Naive thymus-derived CD4-positive, alpha-beta T cell (primary cell): ENCODE data around the gene YY1AP1. TPM values are rescaled to one million over a fixed set of nuclear protein-coding genes. Genes with fewer than 3 reads are reported as not detected.
"Not testable (repeated sequence)": the region's sequence is repeated elsewhere in the genome, so short reads cannot be mapped to it uniquely, and the experiment has no call there.

Source experiments
- ATAC-seq: fragments of 150-1000 bp; cut with Tn5 transposase; 2 replicates; pipeline ENCODE4 v1.10.0; 2021; ENCODE audit warnings: mild to moderate bottlenecking, moderate library complexity
- CTCF ChIA-PET: fragments of 350-600 bp; sonication (Branson Sonifier 250); formaldehyde crosslinking; loops from one replicate; lab custom pipeline; 2021; ENCODE audit warnings: antibody characterized with exemption; lab: Charles Lee
- POLR2A ChIA-PET: fragments of 350-600 bp; sonication (Branson Sonifier 250); formaldehyde crosslinking; loops from one replicate; lab custom pipeline; 2021; ENCODE audit warnings: antibody characterized with exemption, inconsistent platforms; lab: Charles Lee
- DNase-seq, 9 donors: peaks; one replicate each; pipeline versions ENCODE4 v3.0.0 to v3.0.0-alpha.2; 2020 to 2022; ENCODE audit warnings: mixed read lengths in 1 of 9
- H3K27ac ChIP-seq: one replicate; pipeline ENCODE4 v1.7.0; 2013; ENCODE audit warnings: mild to moderate bottlenecking, low read depth, low read length, moderate library complexity
- H3K27me3 ChIP-seq, 2 donors: one replicate each; pipeline ENCODE4 v1.7.0; 2013; ENCODE audit warnings: low read length in 2 of 2, mild to moderate bottlenecking in 2 of 2, moderate library complexity in 2 of 2; ENCODE audit not compliant: control insufficient read depth in 2 of 2, insufficient read depth in 2 of 2
- H3K36me3 ChIP-seq, 3 experiments: 1 replicate in 2 of 3; 2 replicates in 1 of 3; pipeline ENCODE4 v1.7.0; 2013; ENCODE audit warnings: low read length in 3 of 3, mild to moderate bottlenecking in 3 of 3, moderate library complexity in 1 of 3; ENCODE audit not compliant: insufficient read depth in 3 of 3, control insufficient read depth in 2 of 3
- H3K4me1 ChIP-seq, 2 donors: one replicate each; pipeline ENCODE4 v1.7.0; 2013; ENCODE audit warnings: low read length in 2 of 2, mild to moderate bottlenecking in 2 of 2, moderate library complexity in 1 of 2; ENCODE audit not compliant: control insufficient read depth in 2 of 2, insufficient read depth in 2 of 2
- H3K4me3 ChIP-seq: 2 replicates; pipeline ENCODE4 v1.7.0; 2013; ENCODE audit warnings: mild to moderate bottlenecking, low read length
- H3K9me3 ChIP-seq, 3 experiments: 1 replicate in 2 of 3; 2 replicates in 1 of 3; pipeline ENCODE4 v1.7.0; 2013; ENCODE audit warnings: low read length in 3 of 3; ENCODE audit not compliant: control insufficient read depth in 2 of 3
- H3K27ac Mint-ChIP-seq, 9 donors: one replicate each; pipeline ENCODE4 v1.8.0; 2020 to 2022; ENCODE audit warnings: mixed read lengths in 9 of 9, mild to moderate bottlenecking in 8 of 9, moderate library complexity in 5 of 9, inconsistent platforms in 2 of 9
- H3K27me3 Mint-ChIP-seq, 5 donors: one replicate each; pipeline ENCODE4 v1.8.0; 2021 to 2022; ENCODE audit warnings: mixed read lengths in 5 of 5, mild to moderate bottlenecking in 1 of 5
- H3K36me3 Mint-ChIP-seq, 5 donors: one replicate each; pipeline ENCODE4 v1.8.0; 2020 to 2022; ENCODE audit warnings: mixed read lengths in 5 of 5, mild to moderate bottlenecking in 3 of 5, inconsistent platforms in 1 of 5
- H3K4me1 Mint-ChIP-seq, 7 donors: one replicate each; pipeline ENCODE4 v1.8.0; 2020 to 2022; ENCODE audit warnings: mixed read lengths in 7 of 7, mild to moderate bottlenecking in 3 of 7, inconsistent platforms in 1 of 7
- H3K4me3 Mint-ChIP-seq, 10 donors: one replicate each; pipeline ENCODE4 v1.8.0; 2020 to 2022; ENCODE audit warnings: mild to moderate bottlenecking in 10 of 10, mixed read lengths in 10 of 10, moderate library complexity in 6 of 10, inconsistent platforms in 2 of 10
- H3K9me3 Mint-ChIP-seq, 11 donors: one replicate each; pipeline ENCODE4 v1.8.0; 2020 to 2022; ENCODE audit warnings: mixed read lengths in 11 of 11, mild to moderate bottlenecking in 4 of 11, inconsistent platforms in 1 of 11, moderate library complexity in 1 of 11
- intact Hi-C, 2 donors: fragments of 100-400 bp; cut with micrococcal nuclease; formaldehyde crosslinking; loops; one replicate each; pipeline ENCODE4 v1.15.1; 2023
- polyA plus RNA-seq, 2 donors: library from polyadenylated mRNA; unstranded; fragments of 300-500 nt; fragmentation: Illumina TruSeq; gene quantifications; one replicate each; pipeline ENCODE4 v1.2.3, GENCODE V29; 2021
- total RNA-seq, 6 experiments: library from RNA in 5 of 6; stranded (reverse) in 5 of 6; gene quantifications; 1 replicate in 5 of 6; 2 replicates in 1 of 6; pipeline ENCODE4 v1.2.3 and lab custom pipeline; 2021 to 2026

The YY1AP1 gene
- total and polyA plus RNA-seq, 7 experiments from 2014 or later, result 37.4 to 130 (median 82.8) TPM

- Mint-ChIP-seq H3K4me1 (peaks cover 0 to 7% (median 0%) of the 10 kb centered on the region in 7 donors), H3K27me3 (peaks cover 0 to 4% (median 4%) of the 10 kb centered on the region in 5 donors), H3K27ac (no peak overlapping the region), H3K4me3 (no peak overlapping the region), H3K36me3 (peaks cover 5 to 15% (median 9%) of the 10 kb centered on the region in 5 donors), H3K9me3 (peaks cover 3 to 26% (median 14%) of the 10 kb centered on the region in 11 donors)
- POLR2A ChIA-PET, result no interaction called here
- Histone ChIP-seq H3K4me3 (no peak overlapping the region), H3K27me3 (peaks cover 0 to 2% of the 10 kb centered on the region in 2 donors), H3K27ac (no peak overlapping the region), H3K9me3 (peaks cover 0 to 10% (median 0%) of the 10 kb centered on the region in 3 experiments), H3K36me3 (no peaks in the 10 kb centered on the region), H3K4me1 (no peaks in the 10 kb centered on the region)
- CTCF ChIA-PET, result no interaction called here
- intact Hi-C loops, result no loop called here
- no peak for DNase-seq
- ATAC-seq, result no peak
Measured at GRCh38 chr1:155645648-155646047, 42.9 kb downstream of the YY1AP1 start.

GRCh38 chr1:155645034-155645598, 43.5 kb downstream of the YY1AP1 start:
- Mint-ChIP-seq H3K9me3 (peaks cover 3 to 26% (median 14%) of the 10 kb centered on the region in 11 donors), H3K4me1 (peaks cover 0 to 7% (median 0%) of the 10 kb centered on the region in 7 donors), H3K36me3 (peaks cover 5 to 14% (median 9%) of the 10 kb centered on the region in 5 donors), H3K27me3 (peaks cover 0 to 4% (median 3%) of the 10 kb centered on the region in 5 donors), H3K27ac (no peak overlapping the region), H3K4me3 (no peak overlapping the region)
- no peak for DNase-seq
- H3K36me3 ChIP-seq, result no peaks in the 10 kb centered on the region
- no peaks in the 10 kb centered on the region for H3K4me1 ChIP-seq
- ChIA-PET CTCF (no interaction called here), POLR2A (no interaction called here)
- peaks cover 0 to 2% of the 10 kb centered on the region in 2 donors for H3K27me3 ChIP-seq
- H3K9me3 ChIP-seq, result peaks cover 0 to 10% (median 0%) of the 10 kb centered on the region in 3 experiments
- H3K4me3 ChIP-seq, result no peak overlapping the region
- no peak for ATAC-seq
- H3K27ac ChIP-seq, result no peak overlapping the region
- intact Hi-C loops, result no loop called here

- no peak overlapping the region for H3K4me3 ChIP-seq
- no peak overlapping the region for H3K27ac Mint-ChIP-seq
- ChIA-PET CTCF (interaction anchor here (0.6 kb wide), 1 partner anchor 379 kb away, joined by 3 read pairs; no protein-coding TSS in a partner anchor), POLR2A (no interaction called here)
- peaks cover 0 to 6% (median 0%) of the 10 kb centered on the region in 7 donors for H3K4me1 Mint-ChIP-seq
- H3K4me1 ChIP-seq, result no peaks in the 10 kb centered on the region
- peaks cover 0 to 2% of the 10 kb centered on the region in 2 donors for H3K27me3 ChIP-seq
- peaks cover 5 to 13% (median 10%) of the 10 kb centered on the region in 5 donors for H3K36me3 Mint-ChIP-seq
- peaks cover 0 to 10% (median 0%) of the 10 kb centered on the region in 3 experiments for H3K9me3 ChIP-seq
- no peak overlapping the region for H3K27ac ChIP-seq
- H3K36me3 ChIP-seq, result no peaks in the 10 kb centered on the region
- peaks cover 3 to 26% (median 14%) of the 10 kb centered on the region in 11 donors for H3K9me3 Mint-ChIP-seq
- no peak for DNase-seq
- intact Hi-C loops, result no loop called here
- ATAC-seq, result no peak
- H3K4me3 Mint-ChIP-seq, result no peak overlapping the region
- H3K27me3 Mint-ChIP-seq, result peaks cover 0 to 4% (median 0%) of the 10 kb centered on the region in 5 donors
Measured at GRCh38 chr1:155643230-155643629, 45.3 kb downstream of the YY1AP1 start.

- H3K9me3 ChIP-seq, result peaks cover 0 to 10% (median 0%) of the 10 kb centered on the region in 3 experiments
- intact Hi-C loops, H3K4me3 Mint-ChIP-seq, CTCF ChIA-PET, DNase-seq, H3K27me3 Mint-ChIP-seq, ATAC-seq, H3K27ac Mint-ChIP-seq, H3K27me3 ChIP-seq, H3K27ac ChIP-seq, H3K4me1 ChIP-seq, POLR2A ChIA-PET, H3K4me3 ChIP-seq, H3K36me3 ChIP-seq: not testable (repeated sequence)
- Mint-ChIP-seq H3K36me3 (peaks cover 5 to 13% (median 9%) of the 10 kb centered on the region in 5 donors), H3K9me3 (peaks cover 3 to 26% (median 14%) of the 10 kb centered on the region in 11 donors), H3K4me1 (peaks cover 0 to 10% (median 2%) of the 10 kb centered on the region in 7 donors)
Measured at GRCh38 chr1:155642559-155643180, 45.9 kb downstream of the YY1AP1 start.

GRCh38 chr1:155640367-155640766, 48.2 kb downstream of the YY1AP1 start:
- intact Hi-C loops, result no loop called here
- Mint-ChIP-seq H3K4me3 (no peak overlapping the region), H3K4me1 (peaks cover 6 to 27% (median 23%) of the 10 kb centered on the region in 7 donors), H3K9me3 (peaks cover 3 to 26% (median 14%) of the 10 kb centered on the region in 11 donors), H3K27ac (no peak overlapping the region), H3K36me3 (peaks cover 5 to 18% (median 10%) of the 10 kb centered on the region in 5 donors), H3K27me3 (peaks cover 0 to 2% (median 0%) of the 10 kb centered on the region in 5 donors)
- Histone ChIP-seq H3K4me3 (no peak overlapping the region), H3K27ac (no peak overlapping the region), H3K4me1 (peaks cover 6 to 16% of the 10 kb centered on the region in 2 donors), H3K36me3 (no peaks in the 10 kb centered on the region), H3K9me3 (peaks cover 0 to 10% (median 0%) of the 10 kb centered on the region in 3 experiments), H3K27me3 (peaks cover 0 to 2% of the 10 kb centered on the region in 2 donors)
- ATAC-seq (no peak), DNase-seq (no peak)
- ChIA-PET CTCF (interaction anchor here (1.0 kb wide), 1 partner anchor 15 kb away, joined by 3 read pairs; no protein-coding TSS in a partner anchor), POLR2A (interaction anchor here (1.0 kb wide), 1 partner anchor 216 kb away, joined by 3 read pairs; no protein-coding TSS in a partner anchor)

- CTCF ChIA-PET, result interaction anchor here (1.2 kb wide), 1 partner anchor 120 kb away, joined by 3 read pairs; no protein-coding TSS in a partner anchor
- intact Hi-C loops, result loop anchor here in 1 of 2 donors (10.0 kb wide), 1 partner anchor 48 kb away; the partner anchor contains the start of genes DAP3 and YY1AP1
- DNase-seq, result no peak
Measured at GRCh38 chr1:155636397-155637153, 52.0 kb downstream of the YY1AP1 start.

More at GRCh38 chr1:155636397-155637153, 52.0 kb downstream of the YY1AP1 start:
- peak overlapping the region; percentile 83 to 100 (median 96) for H3K4me3 Mint-ChIP-seq
- H3K36me3 Mint-ChIP-seq, result peaks cover 0 to 8% (median 4%) of the 10 kb centered on the region in 5 donors
- Histone ChIP-seq H3K4me3 (peak overlapping the region; percentile 57), H3K9me3 (no peaks in the 10 kb centered on the region), H3K36me3 (no peaks in the 10 kb centered on the region), H3K27ac (peak overlapping the region; percentile 66), H3K4me1 (peaks cover 6 to 16% of the 10 kb centered on the region in 2 donors), H3K27me3 (no peaks in the 10 kb centered on the region)
- peaks cover 0 to under 1% (median 0%) of the 10 kb centered on the region in 5 donors for H3K27me3 Mint-ChIP-seq
- ATAC-seq, result no peak
- peaks cover 6 to 25% (median 23%) of the 10 kb centered on the region in 7 donors for H3K4me1 Mint-ChIP-seq
- H3K27ac Mint-ChIP-seq, result peak overlapping the region; percentile 90 to 97 (median 95)
- H3K9me3 Mint-ChIP-seq, result peaks cover 0 to 4% (median 1%) of the 10 kb centered on the region in 11 donors
- POLR2A ChIA-PET, result interaction anchor here (0.6 kb wide), 4 partner anchors 17 to 577 kb away, joined by 3 to 5 read pairs (median 4); no protein-coding TSS in a partner anchor
